ENCODE data around the gene C9orf153. TPM values are rescaled to one million over a fixed set of nuclear protein-coding genes. Genes with fewer than 3 reads are reported as not detected.
A peak's percentile ranks its signal among the peaks of the same experiment; 100 is the strongest.

C9orf153 gene
- total and polyA plus RNA-seq, 2 of the 13 experiments (the other 11 are each of a cell fraction or from before 2014, with no cell fraction given), result 0.17 to 0.44 TPM

DNA sequence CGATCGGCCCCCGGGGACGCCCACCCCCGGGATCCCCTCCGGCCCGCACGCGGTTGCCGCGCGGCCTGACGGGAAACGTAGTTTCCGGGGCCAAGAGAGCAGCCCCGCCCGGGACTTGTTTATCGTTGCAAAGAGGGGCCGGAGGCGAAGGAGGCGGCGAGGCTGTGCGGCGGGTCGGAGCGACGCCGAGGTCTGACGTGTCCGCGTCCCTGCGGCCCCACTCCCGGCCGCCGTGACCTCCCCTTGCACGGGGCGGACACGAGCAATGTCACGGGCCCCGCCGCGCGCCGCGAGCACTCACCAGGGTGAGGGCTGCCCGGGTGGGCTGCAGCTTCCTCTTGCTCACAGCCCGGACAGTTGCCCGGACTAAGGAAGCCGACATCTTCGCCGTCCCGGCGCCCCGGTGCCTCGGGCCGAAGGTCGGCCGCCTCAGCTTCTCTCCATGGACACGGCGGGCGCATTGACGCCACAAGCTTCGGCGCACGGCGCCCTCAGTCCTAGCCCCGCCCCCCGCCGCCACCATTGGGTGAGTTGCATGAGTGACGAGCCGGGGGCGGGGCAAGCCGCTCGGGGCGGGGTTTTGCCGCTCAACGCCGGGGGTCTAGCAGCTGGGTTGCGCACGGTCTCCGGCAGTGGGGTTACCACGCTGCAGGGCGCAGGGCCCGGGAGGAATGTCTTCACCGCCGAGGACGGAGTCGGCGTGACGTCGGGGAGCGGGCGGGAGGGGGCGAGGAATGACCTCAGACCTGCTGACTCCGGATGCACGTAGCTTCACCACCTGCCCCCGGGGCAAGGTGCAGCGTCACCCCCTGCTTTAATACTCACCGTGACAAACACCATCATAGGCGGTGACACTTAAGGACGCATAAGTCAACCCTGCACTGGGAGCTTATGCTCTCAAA lies 22.9 kb upstream of the C9orf153 start, which contains the start of gene ISCA1 (continued):
- TF ChIP-seq, protein P1, sequence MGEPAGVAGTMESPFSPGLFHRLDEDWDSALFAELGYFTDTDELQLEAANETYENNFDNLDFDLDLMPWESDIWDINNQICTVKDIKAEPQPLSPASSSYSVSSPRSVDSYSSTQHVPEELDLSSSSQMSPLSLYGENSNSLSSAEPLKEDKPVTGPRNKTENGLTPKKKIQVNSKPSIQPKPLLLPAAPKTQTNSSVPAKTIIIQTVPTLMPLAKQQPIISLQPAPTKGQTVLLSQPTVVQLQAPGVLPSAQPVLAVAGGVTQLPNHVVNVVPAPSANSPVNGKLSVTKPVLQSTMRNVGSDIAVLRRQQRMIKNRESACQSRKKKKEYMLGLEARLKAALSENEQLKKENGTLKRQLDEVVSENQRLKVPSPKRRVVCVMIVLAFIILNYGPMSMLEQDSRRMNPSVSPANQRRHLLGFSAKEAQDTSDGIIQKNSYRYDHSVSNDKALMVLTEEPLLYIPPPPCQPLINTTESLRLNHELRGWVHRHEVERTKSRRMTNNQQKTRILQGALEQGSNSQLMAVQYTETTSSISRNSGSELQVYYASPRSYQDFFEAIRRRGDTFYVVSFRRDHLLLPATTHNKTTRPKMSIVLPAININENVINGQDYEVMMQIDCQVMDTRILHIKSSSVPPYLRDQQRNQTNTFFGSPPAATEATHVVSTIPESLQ (CRISPR knock-in tag; conservative IDR thresholded peaks at IDR 0.05), result no peak
- TF ChIP-seq MLLT10 (CRISPR knock-in tag; IDR thresholded peaks at IDR 0.05), result no peak
- peak; percentile 48; the same call in 1 of the 2 replicates for TF ChIP-seq ZNF121 (CRISPR knock-in tag; IDR thresholded peaks at IDR 0.05)
- TF ChIP-seq ZNF296 (CRISPR knock-in tag; conservative IDR thresholded peaks at IDR 0.05), result no peak
- TF ChIP-seq PLRG1 (conservative IDR thresholded peaks at IDR 0.05), result no peak
- TF ChIP-seq NFE2L1 (CRISPR knock-in tag; IDR thresholded peaks at IDR 0.05; ENCODE audit: borderline replicate concordance), result no peak
- TF ChIP-seq ZNF776 (CRISPR knock-in tag; IDR thresholded peaks at IDR 0.05), result peak; percentile 87; the same call in 1 of the 2 replicates
- no peak for TF ChIP-seq FOXM1 (CRISPR knock-in tag; IDR thresholded peaks at IDR 0.05)
- peak; percentile 87 for TF ChIP-seq CREB1 (IDR thresholded peaks at IDR 0.05)
- TF ChIP-seq CREB1 (CRISPR knock-in tag; IDR thresholded peaks at IDR 0.05), result peak; percentile 72
- no peak; the same call in 1 of the 2 replicates for TF ChIP-seq ZBTB2 (CRISPR knock-in tag; IDR thresholded peaks at IDR 0.05; ENCODE audit: low read depth)
- no peak for TF ChIP-seq ARNT (IDR thresholded peaks at IDR 0.05)
- TF ChIP-seq ARID3A (IDR thresholded peaks at IDR 0.05; ENCODE audit: low read depth, low read length), result no peak
- TF ChIP-seq ZNF839 (CRISPR knock-in tag; IDR thresholded peaks at IDR 0.05; ENCODE audit: borderline replicate concordance), result peak; percentile 16
- TF ChIP-seq, protein P2, sequence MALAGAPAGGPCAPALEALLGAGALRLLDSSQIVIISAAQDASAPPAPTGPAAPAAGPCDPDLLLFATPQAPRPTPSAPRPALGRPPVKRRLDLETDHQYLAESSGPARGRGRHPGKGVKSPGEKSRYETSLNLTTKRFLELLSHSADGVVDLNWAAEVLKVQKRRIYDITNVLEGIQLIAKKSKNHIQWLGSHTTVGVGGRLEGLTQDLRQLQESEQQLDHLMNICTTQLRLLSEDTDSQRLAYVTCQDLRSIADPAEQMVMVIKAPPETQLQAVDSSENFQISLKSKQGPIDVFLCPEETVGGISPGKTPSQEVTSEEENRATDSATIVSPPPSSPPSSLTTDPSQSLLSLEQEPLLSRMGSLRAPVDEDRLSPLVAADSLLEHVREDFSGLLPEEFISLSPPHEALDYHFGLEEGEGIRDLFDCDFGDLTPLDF (CRISPR knock-in tag; IDR thresholded peaks at IDR 0.05), result peak; percentile 33; the same call in 1 of the 2 replicates
- TF ChIP-seq ZBTB3 (CRISPR knock-in tag; IDR thresholded peaks at IDR 0.05; ENCODE audit: borderline replicate concordance, low read depth), result peak; percentile 70; the same call in 1 of the 2 replicates
- no peak for TF ChIP-seq MATR3 (CRISPR knock-in tag; IDR thresholded peaks at IDR 0.05)
- no peak for TF ChIP-seq PBX3 (CRISPR knock-in tag; IDR thresholded peaks at IDR 0.05; ENCODE audit: borderline replicate concordance)
- TF ChIP-seq DDIT3 (CRISPR knock-in tag; IDR thresholded peaks at IDR 0.05), result no peak
